ENCODE results near the gene GGT6.

The GGT6 gene

DNA sequence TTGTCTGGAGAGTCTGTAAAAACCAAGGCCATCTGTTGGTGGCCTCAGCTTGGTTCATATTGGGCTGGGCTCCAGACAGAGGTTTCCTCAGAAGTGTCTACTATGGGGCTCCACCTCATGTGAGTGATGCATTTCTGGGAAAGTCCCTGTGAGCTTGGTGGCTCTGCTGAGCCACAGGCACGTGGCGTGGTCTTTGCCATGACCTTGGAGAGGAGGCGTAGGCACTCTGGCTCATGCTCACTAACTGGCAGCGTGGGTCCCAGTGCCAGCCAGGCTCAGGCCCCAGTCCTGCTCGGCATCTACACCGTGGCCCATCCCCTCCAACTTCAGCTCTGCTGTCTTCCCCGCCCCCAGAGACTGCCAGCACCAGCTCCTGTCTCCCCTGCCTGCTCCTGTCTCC, 13.3 kb upstream of the GGT6 start:
- peak; percentile 43 to 52 for DNase-seq (ENCODE audit: low read depth in 2 of 2)

DNA sequence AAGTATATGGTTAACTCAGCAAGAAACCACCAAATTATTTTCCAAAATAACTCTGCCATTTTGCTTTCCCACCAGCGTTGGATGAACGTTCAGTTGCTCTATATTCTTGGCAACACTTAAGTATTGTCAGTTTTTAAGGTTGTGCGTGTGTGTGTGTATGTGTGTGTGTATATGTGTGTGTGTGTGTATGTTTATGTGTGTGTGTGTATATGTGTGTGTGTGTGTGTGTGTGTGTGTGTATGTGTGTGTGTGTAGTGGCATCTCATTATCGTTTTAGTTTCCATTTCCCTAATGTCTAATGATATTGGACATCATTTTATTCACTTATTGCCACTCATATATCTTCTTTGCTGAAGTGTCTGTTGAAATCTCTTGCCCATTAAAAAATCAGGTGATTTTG, 12.7 kb upstream of the GGT6 start:
- no peak for DNase-seq (ENCODE audit: low read depth in 2 of 2)

DNA sequence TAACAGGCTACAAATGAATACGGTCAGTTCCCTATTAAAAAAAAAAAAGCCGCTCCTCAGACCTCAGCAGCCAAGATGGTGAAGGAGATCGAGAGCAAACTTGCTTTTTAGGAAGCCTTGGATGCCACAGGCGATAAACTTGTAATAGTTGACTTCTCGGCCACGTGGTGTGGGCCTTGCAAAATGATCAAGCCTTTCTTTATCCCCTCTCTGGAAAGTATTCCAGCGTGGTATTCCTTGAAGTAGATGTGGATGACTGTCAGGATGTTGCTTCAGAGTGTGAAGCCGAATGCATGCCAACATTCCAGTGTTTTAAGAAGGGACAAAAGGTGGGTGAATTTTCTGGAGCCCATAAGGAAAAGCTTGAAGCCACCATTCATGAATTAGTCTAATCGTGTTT, 11.8 kb upstream of the GGT6 start:
- DNase-seq (ENCODE audit: low read depth in 2 of 2), result no peak

- DNase-seq (ENCODE audit: low read depth in 2 of 2), result no peak
These were observed 9.2 kb upstream of the GGT6 start for GRCh38 chr17:4569591-4569990.

DNA sequence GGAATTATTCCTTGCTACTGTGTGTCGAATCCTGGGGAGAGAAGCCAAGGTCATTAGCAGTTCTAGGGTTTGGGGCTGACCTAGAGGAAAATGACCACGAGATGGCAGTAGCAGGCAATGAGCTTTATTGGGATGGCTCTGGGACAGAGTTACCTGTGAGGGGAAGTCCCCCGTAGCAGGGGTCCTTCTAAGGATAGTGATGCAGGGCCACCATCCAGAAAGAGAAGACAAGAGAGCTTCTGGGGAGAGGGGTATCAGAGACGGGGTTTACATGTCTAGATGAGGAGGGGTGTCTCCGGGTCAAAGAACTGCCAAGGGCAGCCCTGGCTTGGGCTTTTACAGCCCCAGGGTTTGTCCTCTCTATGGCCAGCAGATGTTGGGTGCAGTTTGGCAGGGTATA, 6.4 kb upstream of the GGT6 start:
- DNase-seq (ENCODE audit: low read depth in 2 of 2), result no peak

DNA sequence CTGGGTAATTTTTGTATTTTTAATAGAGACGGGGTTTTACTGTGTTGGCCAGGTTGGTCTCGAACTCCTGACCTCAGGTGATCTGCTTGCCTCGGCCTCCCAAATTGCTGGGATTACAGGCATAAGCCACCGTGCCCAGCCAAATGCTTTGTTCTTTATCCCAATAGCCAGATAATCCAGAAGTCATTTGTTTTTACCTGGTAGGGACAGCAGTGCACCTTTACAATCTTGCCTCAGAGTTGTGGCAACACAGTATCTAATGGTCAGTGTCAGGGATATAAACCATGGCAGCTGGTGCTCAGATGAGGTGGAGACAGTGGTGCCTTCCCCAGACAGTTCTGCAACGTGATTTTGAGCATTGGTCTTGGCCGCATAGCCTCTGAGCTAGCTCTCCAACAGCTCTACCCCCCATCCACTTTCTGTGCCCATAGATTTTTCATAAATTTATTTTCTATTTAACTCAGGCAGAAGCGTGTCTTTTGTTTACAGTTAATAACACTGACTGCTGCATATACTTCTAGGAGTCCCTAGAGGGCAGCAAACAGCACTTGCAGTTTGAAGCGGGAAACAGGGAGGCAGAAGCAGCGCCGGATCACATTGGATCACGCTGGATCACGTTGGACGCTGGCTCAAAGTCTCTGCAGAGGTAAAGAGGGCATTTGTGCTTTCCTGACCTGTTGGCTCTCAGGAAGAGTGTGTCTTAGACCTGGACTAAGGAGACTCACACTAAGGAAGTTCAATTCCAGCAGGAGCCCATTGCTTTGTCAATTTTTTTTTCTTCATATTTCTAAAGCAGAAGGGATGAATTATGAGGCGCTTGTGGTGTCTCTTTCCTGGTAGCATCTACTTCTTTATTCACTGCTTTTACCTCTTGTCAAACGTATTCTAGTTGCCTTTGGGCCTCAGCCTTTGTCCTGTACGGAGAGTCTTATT, 5.1 kb upstream of the GGT6 start:
- peak; percentile 12 to 23 for DNase-seq (ENCODE audit: low read depth in 2 of 2)

DNA sequence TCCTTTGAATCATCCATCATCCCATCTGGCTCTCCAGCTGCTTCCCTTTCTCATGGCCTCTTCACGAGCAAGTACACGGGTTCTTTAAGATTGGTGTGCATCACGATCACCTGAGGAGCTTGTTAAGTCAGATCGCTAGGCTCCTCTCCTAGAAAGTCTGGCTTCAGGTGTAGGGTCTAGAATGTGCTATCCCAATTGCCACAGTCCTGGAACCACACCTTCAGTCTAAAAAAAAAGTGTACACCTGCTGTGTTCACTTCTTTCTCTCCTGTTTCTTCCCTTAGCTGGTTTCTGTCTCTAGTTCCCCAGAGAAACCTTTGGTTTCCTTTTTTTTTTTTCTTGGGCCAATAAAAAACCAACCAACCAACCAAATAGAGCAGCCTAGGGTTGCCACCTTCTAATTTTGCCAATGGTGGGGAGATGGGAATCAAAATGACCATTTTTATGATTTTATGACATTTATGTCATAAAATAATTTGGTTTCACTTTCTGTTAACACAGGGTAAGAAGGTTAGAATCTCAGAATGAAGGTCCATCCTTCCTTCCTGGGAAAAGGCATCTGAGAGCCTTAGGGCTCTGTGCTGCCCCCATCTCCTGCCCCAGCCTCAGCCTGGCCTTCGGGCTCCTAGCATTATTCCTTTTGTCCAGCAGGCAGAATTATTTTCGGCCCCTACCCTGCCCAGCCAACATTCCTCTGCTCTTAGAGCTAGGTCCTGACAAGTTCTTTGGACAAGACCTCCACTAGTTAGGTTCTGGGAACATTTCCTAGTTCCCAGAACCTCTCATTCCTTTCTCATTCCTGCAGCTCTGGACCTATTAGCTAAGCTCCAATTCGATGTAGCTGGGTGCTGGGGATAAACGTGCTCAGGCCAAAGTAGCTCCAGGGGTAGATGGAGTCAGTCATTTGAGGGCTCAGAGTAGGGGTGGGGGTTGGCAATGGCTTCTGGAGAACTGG, 1.9 kb upstream of the GGT6 start:
- DNase-seq (ENCODE audit: low read depth in 2 of 2), result no peak

DNA sequence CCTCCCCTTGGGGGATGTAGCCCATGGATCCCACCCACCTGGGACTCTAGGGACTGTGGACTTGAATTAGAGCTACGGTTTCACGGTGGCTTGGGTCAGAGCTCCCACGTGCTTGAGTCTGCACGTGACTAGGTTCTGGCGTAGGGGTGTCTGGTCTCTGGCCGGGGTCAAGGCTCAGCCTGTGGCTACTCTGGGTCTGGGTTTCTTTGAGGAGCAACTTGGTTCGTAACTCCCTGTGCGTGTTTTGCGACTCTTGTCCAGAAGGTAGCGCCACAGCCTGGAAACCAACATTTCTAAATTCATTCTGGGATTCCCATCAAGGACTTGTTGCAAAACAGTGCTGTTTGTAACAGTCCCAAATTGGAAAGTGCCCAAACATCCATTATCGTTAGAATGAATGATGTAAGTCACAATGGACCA, 470 bp upstream of the GGT6 start:
- DNase-seq (ENCODE audit: low read depth in 2 of 2), result no peak

DNA sequence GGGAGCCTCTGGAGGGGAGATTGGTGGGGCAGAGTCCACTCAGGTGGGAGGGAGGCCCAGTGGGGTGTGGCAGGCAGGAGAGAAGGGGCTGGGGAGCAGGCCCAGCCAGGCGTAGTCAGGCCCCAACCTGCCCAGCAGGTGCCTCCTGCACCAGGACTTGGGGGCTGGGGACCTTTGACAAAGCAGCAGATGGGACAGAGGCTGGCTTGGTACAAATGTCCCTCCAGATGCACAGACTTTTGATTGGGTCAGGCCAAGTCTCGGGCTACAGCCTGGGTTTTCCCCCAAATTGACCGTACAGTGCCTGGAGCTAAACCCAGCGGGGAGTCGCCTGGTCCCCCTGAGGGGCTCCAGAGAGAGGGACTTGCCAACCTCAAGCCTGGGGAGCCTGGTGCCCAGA, 411 bp downstream of the GGT6 start:
- no peak for DNase-seq (ENCODE audit: low read depth in 2 of 2)

DNA sequence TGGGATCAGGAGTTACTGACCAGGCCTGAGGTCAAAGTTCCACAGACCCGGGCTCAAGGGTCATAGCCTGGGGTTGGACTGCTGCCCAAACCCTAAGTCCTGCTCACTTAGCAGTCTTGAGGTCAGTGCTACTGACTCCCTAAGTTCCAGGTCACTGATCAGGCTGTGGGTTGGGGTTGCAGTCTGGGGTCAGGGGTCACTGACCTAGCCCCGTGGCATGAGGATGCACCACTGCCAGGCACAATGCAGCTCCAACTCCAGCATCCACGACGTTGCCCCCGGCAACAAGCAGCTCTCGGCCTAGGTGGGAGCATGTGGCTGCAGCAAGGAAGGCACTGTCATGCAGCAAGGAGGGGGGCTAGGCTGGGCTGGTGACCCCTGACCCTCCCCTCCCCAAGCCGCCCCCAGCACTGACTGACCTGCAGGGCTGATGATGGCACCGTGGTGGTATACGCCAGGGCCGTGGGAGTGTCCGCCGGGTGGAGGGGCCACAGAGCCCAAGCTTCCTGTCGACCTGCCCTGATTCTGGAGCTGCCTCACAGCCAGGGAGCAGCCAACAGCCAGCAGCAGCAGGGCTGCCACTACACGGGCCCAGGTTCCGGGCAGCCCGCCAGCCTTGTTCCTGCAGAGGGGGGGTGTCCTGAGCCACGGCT, 1.1 kb downstream of the GGT6 start:
- DNase-seq (ENCODE audit: low read depth in 2 of 2), result no peak

- no peak for DNase-seq (ENCODE audit: low read depth in 2 of 2)
These were observed 1.9 kb downstream of the GGT6 start for GRCh38 chr17:4558347-4558971.

GRCh38 chr17:4557626-4558346, 2.6 kb downstream of the GGT6 start:
- no peak for DNase-seq (ENCODE audit: low read depth in 2 of 2)

- DNase-seq (ENCODE audit: low read depth in 2 of 2), result no peak
These were observed 3.4 kb downstream of the GGT6 start for GRCh38 chr17:4556996-4557395.

DNA sequence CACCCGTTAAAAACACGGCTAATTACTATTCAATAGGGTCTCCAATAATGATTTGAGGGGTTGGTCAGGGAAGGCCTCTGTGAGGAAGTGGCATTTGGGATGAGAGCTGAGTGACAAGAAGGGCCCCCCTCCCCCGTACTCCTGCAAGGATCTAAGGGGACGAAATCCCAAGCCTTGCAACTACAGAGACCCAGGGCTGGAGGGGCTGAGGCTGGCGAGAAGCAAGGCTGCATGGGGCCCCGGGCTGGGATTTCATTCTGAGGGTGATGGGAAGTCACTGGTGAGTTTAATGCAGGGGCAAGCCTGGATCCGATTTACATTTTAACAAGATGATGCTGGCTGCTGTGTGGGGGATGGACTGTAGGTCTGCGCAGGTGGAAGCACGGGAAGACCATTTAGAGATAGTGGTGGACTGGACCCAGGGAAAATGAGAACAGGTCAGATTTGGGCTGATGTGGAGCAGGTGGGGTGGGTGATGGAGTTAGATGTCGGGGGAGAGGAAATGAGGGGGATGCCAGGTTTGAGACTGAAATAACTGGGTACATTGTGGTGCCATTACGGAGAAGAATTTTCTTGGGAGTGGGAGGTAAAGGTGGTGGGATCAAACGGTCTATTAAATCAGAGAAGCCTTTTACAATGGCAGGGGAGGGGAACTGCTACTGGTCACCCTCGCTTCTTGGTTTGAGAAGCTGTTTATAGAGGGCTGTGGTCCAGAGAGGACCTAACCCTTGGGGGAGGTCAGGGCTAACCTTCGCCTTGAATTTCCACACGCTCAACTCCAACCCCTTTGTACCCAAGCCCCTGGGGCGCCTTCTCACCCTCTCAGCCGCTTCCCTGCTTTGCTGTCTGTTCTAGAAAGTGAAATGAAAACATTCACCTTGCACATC, 4.3 kb downstream of the GGT6 start:
- DNase-seq (ENCODE audit: low read depth in 2 of 2), result no peak

DNA sequence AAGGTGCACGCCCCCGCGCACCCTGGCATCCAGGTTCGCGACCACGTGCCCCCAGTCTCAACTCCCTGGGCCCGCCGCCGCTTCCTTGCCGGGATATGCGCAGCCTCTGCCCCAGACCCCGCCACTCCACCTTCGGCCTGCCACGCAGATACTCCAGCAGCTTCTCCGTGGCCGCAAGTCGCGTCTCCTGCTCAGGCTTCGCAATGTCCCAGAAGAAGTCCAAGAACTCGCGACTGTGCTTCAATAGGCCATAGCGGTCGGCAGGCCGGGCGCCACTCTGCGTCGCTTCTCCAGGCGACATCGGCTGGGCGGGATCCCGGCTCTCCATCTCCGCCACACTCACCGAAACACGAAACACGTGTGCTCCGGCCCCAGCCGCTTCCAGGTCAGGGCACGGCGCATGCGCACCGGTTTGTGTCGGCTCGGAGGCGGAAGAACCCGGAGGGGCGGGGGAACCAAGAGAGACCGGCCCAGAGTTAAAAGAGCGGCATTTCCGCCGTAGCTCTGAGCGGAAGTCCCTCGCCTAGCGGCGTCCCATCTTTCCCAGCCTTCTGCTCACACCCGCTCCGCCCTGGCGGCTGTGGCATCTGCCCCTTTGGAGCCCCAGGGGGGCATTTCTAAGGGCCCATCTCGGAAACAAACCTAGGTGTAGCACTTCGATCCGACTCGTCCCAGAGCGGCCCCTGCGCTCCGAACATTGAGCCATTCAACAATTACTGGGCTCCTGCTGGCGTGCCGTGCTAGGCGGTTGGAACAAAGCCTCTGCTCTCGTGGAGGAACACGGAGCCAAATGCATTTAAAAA, 5.2 kb downstream of the GGT6 start, which contains the start of gene MYBBP1A:
TSS of gene MYBBP1A (minus strand) at position 388 of the 803 bp plus-strand sequence. CDS start at position 328, 60 bp downstream.
- DNase-seq (ENCODE audit: low read depth in 2 of 2), result peak; percentile 92 to 97

GRCh38 chr17:4554441-4554996, 5.9 kb downstream of the GGT6 start:
- no peak for DNase-seq (ENCODE audit: low read depth in 2 of 2)

GRCh38 chr17:4553669-4554068, 6.7 kb downstream of the GGT6 start:
- DNase-seq (ENCODE audit: low read depth in 2 of 2), result no peak

GRCh38 chr17:4551796-4552525, 8.4 kb downstream of the GGT6 start:
- DNase-seq (ENCODE audit: low read depth in 2 of 2), result no peak
